IPS-20b (cell line): ENCODE measurements around the gene MAML1.

Source experiments
- H3K27ac ChIP-seq: one replicate; pipeline ENCODE4 v1.5.1; 2013; ENCODE audit warnings: low read length
- H3K27me3 ChIP-seq: 2 replicates; pipeline ENCODE4 v1.6.1; 2013; ENCODE audit warnings: mild to moderate bottlenecking, low read length, inconsistent platforms; ENCODE audit not compliant: insufficient read depth
- H3K36me3 ChIP-seq: 2 replicates; pipeline ENCODE4 v1.6.1; 2013; ENCODE audit warnings: low read depth, mild to moderate bottlenecking, inconsistent platforms, low read length, moderate library complexity; ENCODE audit not compliant: insufficient read depth
- H3K4me1 ChIP-seq: 2 replicates; pipeline ENCODE4 v1.6.1; 2013; ENCODE audit warnings: mild to moderate bottlenecking, control low read depth, inconsistent platforms, low read length, moderate library complexity; ENCODE audit not compliant: insufficient read depth
- H3K4me3 ChIP-seq: 2 replicates; pipeline ENCODE4 v1.5.1; 2013; ENCODE audit warnings: mild to moderate bottlenecking, low read length, inconsistent platforms
- H3K9ac ChIP-seq: 2 replicates; pipeline ENCODE4 v1.6.1; 2013; ENCODE audit warnings: low read depth, mild to moderate bottlenecking, inconsistent platforms, low read length, moderate library complexity
- H3K9me3 ChIP-seq: 2 replicates; pipeline ENCODE4 v1.6.1; 2013; ENCODE audit warnings: mild to moderate bottlenecking, low read depth, low read length, inconsistent platforms; ENCODE audit not compliant: insufficient read depth

MAML1 gene

GRCh38 chr5:179795863-179796833 lies 63.5 kb downstream of the MAML1 start:
- H3K9ac ChIP-seq = peak overlapping the region; percentile 59; the same call in 1 of the 2 replicates
- peaks cover 7% of the 10 kb centered on the region; the same call in 1 of the 2 replicates for H3K4me1 ChIP-seq
- H3K36me3 ChIP-seq = peaks cover 35% of the 10 kb centered on the region
- H3K27ac ChIP-seq = no peak overlapping the region
- 0 out of 2 replicates have a peak, but pooled peaks cover 6% of the 10 kb centered on the region for H3K27me3 ChIP-seq
- peak overlapping the region; percentile 66 for H3K4me3 ChIP-seq
- H3K9me3 ChIP-seq = no peaks in the 10 kb centered on the region

DNA sequence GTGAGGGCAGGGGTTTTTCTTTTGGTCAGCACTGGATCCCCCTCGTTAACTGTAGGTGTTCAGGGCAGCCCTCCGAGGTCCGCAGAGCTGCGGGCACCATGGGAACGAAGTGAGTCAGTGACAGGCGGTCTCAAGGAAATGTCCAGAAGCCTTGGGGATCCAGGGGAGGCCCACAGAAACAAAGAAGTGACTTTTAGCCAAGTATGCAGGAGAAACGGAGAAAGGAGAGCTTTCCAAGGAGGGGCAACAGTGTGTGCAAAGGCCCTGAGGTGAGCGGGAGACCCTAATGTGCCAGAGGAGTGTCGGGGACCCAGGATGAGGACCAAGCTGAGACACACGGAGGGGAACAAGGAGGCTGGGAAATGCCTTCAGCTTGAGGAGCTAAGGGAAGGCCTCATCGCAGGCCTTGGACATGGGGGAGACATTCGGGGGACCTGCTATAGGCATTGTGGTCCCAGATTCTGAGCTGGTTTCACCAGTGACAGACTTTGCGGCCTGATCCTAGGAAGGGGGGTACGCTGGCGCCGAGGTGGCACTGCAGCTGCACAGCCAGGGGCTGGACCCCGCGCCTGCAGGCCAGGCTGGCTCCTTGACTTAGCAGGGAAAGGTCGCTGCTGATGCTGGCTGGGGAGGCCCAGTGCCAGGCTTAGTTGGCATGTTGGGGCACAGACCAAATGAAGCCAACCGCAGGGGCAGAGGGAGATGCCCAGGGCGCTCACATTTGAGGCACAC lies 64.4 kb downstream of the MAML1 start:
- Histone ChIP-seq H3K9me3 (no peaks in the 10 kb centered on the region), H3K36me3 (peaks cover 37% of the 10 kb centered on the region), H3K9ac (peak overlapping the region; percentile 33; the same call in 1 of the 2 replicates), H3K4me1 (peaks cover 7% of the 10 kb centered on the region; the same call in 1 of the 2 replicates), H3K27ac (no peak overlapping the region), H3K4me3 (peak overlapping the region; percentile 66; the same call in 1 of the 2 replicates), H3K27me3 (0 out of 2 replicates have a peak, but pooled peaks cover 6% of the 10 kb centered on the region)

DNA sequence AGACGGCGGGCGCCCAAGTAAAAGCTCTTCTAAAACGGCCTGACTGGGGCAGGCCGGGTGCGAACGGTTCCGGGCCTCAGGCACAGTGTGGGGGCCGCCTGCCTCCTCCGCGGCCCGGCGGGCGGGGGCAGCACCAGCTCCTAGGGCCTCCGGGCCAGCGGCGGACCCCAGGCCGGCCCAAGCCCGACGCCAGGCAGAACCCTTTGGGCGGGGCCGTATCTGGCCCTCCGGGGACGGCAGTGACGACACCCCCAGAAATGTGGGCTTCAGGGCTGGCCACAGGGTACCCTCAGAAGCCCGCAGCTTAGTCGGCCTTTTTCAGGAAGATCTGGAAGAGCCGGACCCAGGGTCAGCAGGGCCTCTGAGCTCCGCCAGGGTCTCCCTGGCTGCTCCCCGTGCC lies 65.1 kb downstream of the MAML1 start:
- Histone ChIP-seq H3K9ac (no peak overlapping the region), H3K27me3 (0 out of 2 replicates have a peak, but pooled peaks cover 6% of the 10 kb centered on the region), H3K4me1 (peaks cover 13% of the 10 kb centered on the region), H3K36me3 (peaks cover 37% of the 10 kb centered on the region), H3K4me3 (no peak overlapping the region), H3K9me3 (no peaks in the 10 kb centered on the region), H3K27ac (no peak overlapping the region)

DNA sequence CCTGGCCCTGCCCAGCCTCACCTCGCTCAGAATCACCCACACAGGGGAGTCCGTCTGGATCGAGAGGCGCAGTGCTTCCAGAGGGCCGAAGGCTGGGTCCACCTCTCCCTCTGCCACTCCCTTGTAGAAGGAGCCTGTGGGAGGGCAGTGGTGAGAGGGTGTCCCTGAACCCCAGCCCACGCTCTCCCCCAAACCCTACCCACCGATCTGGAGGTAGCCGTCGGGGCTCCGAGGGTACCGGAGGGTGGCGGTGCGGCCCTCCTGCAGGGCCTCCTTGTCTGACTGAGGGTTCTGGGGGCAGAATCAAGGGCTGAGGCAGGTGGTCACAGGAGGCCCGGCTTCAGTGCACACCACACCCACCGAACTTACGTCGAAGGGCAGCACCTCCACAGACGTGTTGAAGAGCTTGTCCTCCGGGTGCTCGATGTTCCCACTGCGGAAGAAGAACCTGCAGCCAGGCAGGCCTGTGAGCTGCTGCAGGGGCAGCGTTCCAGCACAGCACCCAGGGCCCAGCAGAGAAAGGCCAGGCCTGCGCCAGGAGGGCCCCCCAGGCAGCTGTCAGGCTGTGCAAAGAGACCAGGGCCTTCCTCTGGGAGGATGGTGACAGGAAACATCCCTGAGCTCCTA lies 65.6 kb downstream of the MAML1 start:
- no peaks in the 10 kb centered on the region for H3K9me3 ChIP-seq
- H3K27ac ChIP-seq = no peak overlapping the region
- peaks cover 18% of the 10 kb centered on the region for H3K4me1 ChIP-seq
- no peak overlapping the region for H3K4me3 ChIP-seq
- H3K9ac ChIP-seq = no peak overlapping the region
- peaks cover 37% of the 10 kb centered on the region for H3K36me3 ChIP-seq
- 0 out of 2 replicates have a peak, but pooled peaks cover 6% of the 10 kb centered on the region for H3K27me3 ChIP-seq

DNA sequence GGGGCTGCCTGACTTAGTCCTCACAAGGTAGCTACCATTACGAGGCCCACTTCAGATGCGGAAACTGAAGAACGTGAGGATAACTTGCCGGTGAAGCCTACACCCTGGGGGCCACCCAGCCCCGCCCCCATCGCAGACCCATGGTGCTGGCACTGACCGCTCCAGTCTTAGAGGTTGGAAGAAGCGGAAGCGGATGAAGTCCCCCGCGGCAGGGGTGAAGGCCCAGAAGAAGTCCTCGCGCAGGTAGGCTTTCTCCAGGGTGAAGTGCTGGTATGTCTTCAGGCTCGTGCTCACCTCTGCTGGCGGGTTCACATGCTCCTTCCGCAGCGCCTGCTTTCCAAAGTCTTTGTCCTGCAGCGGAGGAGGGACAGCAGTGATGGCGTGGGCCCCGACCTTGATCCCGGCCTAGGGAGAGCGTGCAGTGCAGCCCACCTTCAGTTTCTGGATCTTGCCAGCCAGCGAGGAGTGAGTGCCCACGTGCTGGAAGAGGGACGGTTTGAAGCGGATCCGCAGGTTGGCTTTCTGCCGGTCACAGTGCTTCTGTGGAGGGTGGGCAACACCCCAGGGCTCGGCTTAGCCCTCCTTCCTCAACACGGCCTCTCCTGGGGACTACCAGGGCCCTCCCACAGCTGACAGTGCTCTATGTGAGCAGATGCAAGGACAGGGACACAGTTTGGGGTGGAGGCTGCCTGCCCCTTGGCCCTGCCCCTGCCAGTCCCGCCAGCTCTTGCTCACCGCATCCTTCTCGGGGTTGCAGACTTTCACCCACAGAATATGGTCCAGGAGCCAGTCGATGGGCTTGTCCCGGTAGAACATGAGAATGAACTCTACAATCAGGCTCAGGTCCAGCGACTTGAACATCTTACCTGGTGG lies 66.4 kb downstream of the MAML1 start:
- H3K4me3 ChIP-seq = no peak overlapping the region
- H3K27ac ChIP-seq = no peak overlapping the region
- no peaks in the 10 kb centered on the region for H3K9me3 ChIP-seq
- H3K4me1 ChIP-seq = peaks cover 23% of the 10 kb centered on the region
- 0 out of 2 replicates have a peak, but pooled peaks cover 6% of the 10 kb centered on the region for H3K27me3 ChIP-seq
- H3K36me3 ChIP-seq = peaks cover 37% of the 10 kb centered on the region
- H3K9ac ChIP-seq = no peak overlapping the region

- Histone ChIP-seq H3K36me3 (peaks cover 37% of the 10 kb centered on the region), H3K27ac (no peak overlapping the region), H3K4me1 (peaks cover 22% of the 10 kb centered on the region), H3K9me3 (no peaks in the 10 kb centered on the region), H3K4me3 (no peak overlapping the region), H3K9ac (no peak overlapping the region), H3K27me3 (peaks cover 7% of the 10 kb centered on the region; the same call in 1 of the 2 replicates)
Observed at GRCh38 chr5:179799644-179799973, 67.0 kb downstream of the MAML1 start.

GRCh38 chr5:179800071-179800695 lies 67.6 kb downstream of the MAML1 start:
- Histone ChIP-seq H3K27ac (no peak overlapping the region), H3K27me3 (peaks cover 7% of the 10 kb centered on the region; the same call in 1 of the 2 replicates), H3K4me1 (peaks cover 17% of the 10 kb centered on the region), H3K9me3 (no peaks in the 10 kb centered on the region), H3K4me3 (no peak overlapping the region), H3K36me3 (peaks cover 37% of the 10 kb centered on the region), H3K9ac (no peak overlapping the region)

DNA sequence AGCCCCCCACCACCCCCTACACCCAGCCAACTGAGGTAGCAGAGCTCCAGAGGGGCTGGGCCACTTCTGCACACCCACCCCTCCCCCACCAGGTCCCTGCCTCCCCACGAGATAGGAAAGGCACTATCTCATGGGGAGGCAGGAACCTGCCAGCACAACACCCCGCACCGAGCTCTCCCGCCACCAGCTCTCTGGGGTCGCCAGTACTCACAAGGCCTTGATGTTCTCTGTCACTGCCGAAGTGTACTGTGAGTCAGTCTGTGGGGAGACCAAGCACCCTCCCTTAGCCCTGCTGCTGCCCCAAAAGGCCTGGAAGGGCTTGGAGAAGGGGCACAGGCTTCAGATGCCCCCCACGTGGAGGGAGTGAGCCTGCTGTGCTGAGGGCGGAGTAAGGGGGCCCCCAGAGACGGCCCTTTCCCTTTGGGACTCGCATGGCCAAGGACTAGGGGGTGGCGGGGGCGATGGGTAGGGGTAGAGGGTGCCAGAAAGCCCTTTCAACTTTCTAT lies 68.1 kb downstream of the MAML1 start:
- Histone ChIP-seq H3K36me3 (peaks cover 37% of the 10 kb centered on the region), H3K27me3 (peaks cover 10% of the 10 kb centered on the region; the same call in 1 of the 2 replicates), H3K9me3 (no peaks in the 10 kb centered on the region), H3K4me3 (no peak overlapping the region), H3K4me1 (peaks cover 17% of the 10 kb centered on the region), H3K27ac (no peak overlapping the region), H3K9ac (no peak overlapping the region)

DNA sequence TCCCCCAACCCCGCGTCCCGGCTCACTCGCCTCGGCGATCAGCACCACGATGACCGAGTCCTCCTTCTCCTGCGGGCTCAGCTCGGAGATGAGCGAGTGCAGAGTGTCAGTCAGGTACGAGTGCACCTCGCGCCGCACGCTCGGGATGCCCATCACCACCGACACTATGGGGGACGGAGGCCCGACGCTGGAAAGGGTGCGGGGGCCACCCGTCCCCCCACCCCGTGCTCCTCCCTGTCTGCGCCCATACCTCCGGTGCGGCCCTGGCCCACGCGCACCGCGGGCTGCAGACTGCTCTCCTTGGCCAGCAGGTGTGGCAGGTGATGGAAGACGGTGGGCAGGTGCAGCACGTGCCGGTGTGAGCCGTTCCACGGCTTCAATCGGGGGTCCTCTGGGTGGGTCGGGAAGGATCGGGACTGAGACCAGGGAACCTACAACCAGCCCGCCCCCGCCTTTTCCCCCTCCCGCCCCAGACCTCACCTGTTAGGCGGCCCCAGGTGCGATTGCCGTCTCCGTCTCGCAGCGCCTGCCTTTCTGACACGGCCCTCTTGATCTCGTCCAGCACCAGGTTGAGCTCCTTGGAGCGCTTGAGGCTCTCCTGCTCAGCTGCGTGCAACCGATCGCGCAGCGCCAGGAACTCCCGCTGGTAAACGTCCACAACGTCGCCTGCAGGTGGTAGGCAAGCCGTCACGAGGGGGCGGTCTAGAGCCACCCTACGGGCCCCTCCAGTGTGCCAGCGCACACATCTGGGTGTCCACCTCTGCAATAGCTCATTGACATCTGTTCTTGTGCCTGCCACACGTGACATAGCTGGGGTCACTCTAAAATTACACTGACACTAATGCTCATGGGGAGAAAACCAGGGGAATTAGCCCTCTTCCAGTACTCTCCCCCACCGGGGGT lies 68.9 kb downstream of the MAML1 start:
- Histone ChIP-seq H3K9me3 (no peaks in the 10 kb centered on the region), H3K27ac (no peak overlapping the region), H3K36me3 (peaks cover 37% of the 10 kb centered on the region), H3K4me1 (peaks cover 17% of the 10 kb centered on the region), H3K9ac (no peak overlapping the region), H3K4me3 (no peak overlapping the region), H3K27me3 (peaks cover 10% of the 10 kb centered on the region; the same call in 1 of the 2 replicates)
